ENCODE data around the gene PPFIA4. TPM values are rescaled to one million over a fixed set of nuclear protein-coding genes. Genes with fewer than 3 reads are reported as not detected.

Gene PPFIA4
- total and polyA plus RNA-seq, 2 of the 4 experiments (the other 2 are of a cell fraction) = 5.4 to 13.7 TPM

GRCh38 chr1:203026031-203026665 is at the start of gene PPFIA4 (continued):
- TF ChIP-seq ELK1 (IDR thresholded peaks at IDR 0.05; ENCODE audit: borderline replicate concordance, low read depth, low read length) (no peak), POLR2A (IDR thresholded peaks at IDR 0.05; ENCODE audit: low read depth, low read length) (no peak), CHD1 (IDR thresholded peaks at IDR 0.05; ENCODE audit: low read depth, low read length) (no peak)

- Histone ChIP-seq H2BK120ac (ENCODE audit: low read depth, low read length) (no peak overlapping the region), H4K5ac (ENCODE audit: low read depth, low read length) (no peak overlapping the region), H3K56ac (ENCODE audit: extremely low read depth, insufficient read depth, low read length) (no peak overlapping the region), H3K4ac (ENCODE audit: low read depth, low read length) (no peak overlapping the region), H4K91ac (ENCODE audit: insufficient read depth, low read depth, low read length) (no peak overlapping the region), H4K8ac (ENCODE audit: low read depth in 2 of 2, low read length in 2 of 2) (no peak overlapping the region), H4K20me1 (ENCODE audit: insufficient read depth, low read length) (no peaks in the 10 kb centered on the region), H2AK5ac (ENCODE audit: low read depth, low read length) (no peak overlapping the region), H3K9ac (ENCODE audit: low read depth, low read length) (no peak overlapping the region), H2BK5ac (ENCODE audit: low read depth, low read length, poor library complexity, severe bottlenecking) (no peak overlapping the region), H3K4me3 (ENCODE audit: insufficient read depth, low read depth, low read length) (no peak overlapping the region), H2AFZ (replicated peaks; ENCODE audit: low read length, poor library complexity) (no peak overlapping the region), H3K9me1 (ENCODE audit: insufficient read depth, low read length) (no peaks in the 10 kb centered on the region), H3K27me3 (ENCODE audit: control insufficient read depth, insufficient read depth, low read length) (peaks cover 47% of the 10 kb centered on the region), H2BK20ac (ENCODE audit: low read depth, low read length) (no peak overlapping the region), H2BK15ac (ENCODE audit: low read depth, low read length) (no peak overlapping the region), H3K18ac (ENCODE audit: low read depth, low read length) (no peak overlapping the region), H3K27ac (ENCODE audit: insufficient read depth, low read length) (no peak overlapping the region), H3K9me3 (ENCODE audit: control insufficient read depth, insufficient read depth, low read length) (no peaks in the 10 kb centered on the region), H3K36me3 (ENCODE audit: control insufficient read depth, insufficient read depth, low read length) (no peaks in the 10 kb centered on the region), H2AK9ac (replicated peaks; ENCODE audit: low read depth, low read length, poor library complexity) (no peak overlapping the region), H3K4me1 (ENCODE audit: control insufficient read depth, insufficient read depth, low read length) (no peaks in the 10 kb centered on the region), H3K14ac (replicated peaks; ENCODE audit: low read depth, low read length) (no peak overlapping the region), H3K23ac (ENCODE audit: low read depth, low read length) (no peak overlapping the region), H3K79me1 (ENCODE audit: low read depth in 1 of 2, low read length in 2 of 2) (no peaks in the 10 kb centered on the region), H3K4me2 (ENCODE audit: low read depth, low read length) (no peak overlapping the region)
- dilution Hi-C loops (cut with HindIII; ENCODE audit: low sequenced_read_pairs, unreplicated experiment) (no loop called here), intact Hi-C loops (cut with micrococcal nuclease) (loop anchor here (1.0 kb wide), 1 partner anchor 23 kb away; no protein-coding TSS in a partner anchor), in situ Hi-C loops (cut with MboI; ENCODE audit: low sequenced_read_pairs) (no loop called here)
- WGBS, 2 experiments (ENCODE audit: extremely low coverage in 2 of 2, insufficient read length in 1 of 2) = 63% methylated on average over 1 of the region's 3 CpGs; no CpG with 5 or more reads in 1 of the 2 experiments
- TF ChIP-seq BHLHE40 (IDR thresholded peaks at IDR 0.05; ENCODE audit: low read depth, low read length) (no peak), CEBPB (IDR thresholded peaks at IDR 0.05; ENCODE audit: low read depth, low read length) (peak; percentile 41; the same call in 1 of the 2 replicates)
- DNase-seq = no peak
- no TSS peak for BruUV-seq (replicated peaks)
- POLR2A ChIA-PET (ENCODE audit: unreplicated experiment) = no interaction called here
- ATAC-seq (ENCODE audit: low read depth) = no peak
- CTCF ChIA-PET = no interaction called here
Measured at GRCh38 chr1:202976633-202977032, 49.7 kb upstream of the PPFIA4 start.
